ENCODE results near the gene C3orf18.
A peak's percentile ranks its signal among the peaks of the same experiment; 100 is the strongest.

C3orf18 gene

DNA sequence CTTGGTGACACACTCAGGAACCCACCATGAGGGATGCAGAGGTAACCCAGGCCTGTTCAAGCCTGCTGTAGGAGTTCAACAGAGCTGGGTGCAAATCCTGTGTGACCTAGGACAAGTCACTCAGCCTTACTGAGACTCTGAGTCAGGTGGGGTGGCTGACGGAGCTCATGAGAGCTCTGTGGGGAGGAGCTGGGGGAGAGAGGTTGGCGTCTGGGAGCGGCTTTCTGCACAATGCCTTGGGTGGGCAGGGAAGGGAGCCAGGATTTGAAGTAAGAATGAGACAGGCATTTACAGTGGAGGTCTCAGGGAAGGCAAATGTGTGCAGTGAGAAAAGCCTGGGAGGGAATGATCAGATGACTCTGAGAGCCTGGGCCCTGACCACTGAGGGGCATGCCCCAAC lies 18.3 kb downstream of the C3orf18 start:
- DNase-seq: no peak

GRCh38 chr3:50545781-50546180 lies 21.8 kb downstream of the C3orf18 start:
- DNase-seq: no peak

GRCh38 chr3:50542177-50543034 lies 25.1 kb downstream of the C3orf18 start:
- DNase-seq: peak; percentile 95

DNA sequence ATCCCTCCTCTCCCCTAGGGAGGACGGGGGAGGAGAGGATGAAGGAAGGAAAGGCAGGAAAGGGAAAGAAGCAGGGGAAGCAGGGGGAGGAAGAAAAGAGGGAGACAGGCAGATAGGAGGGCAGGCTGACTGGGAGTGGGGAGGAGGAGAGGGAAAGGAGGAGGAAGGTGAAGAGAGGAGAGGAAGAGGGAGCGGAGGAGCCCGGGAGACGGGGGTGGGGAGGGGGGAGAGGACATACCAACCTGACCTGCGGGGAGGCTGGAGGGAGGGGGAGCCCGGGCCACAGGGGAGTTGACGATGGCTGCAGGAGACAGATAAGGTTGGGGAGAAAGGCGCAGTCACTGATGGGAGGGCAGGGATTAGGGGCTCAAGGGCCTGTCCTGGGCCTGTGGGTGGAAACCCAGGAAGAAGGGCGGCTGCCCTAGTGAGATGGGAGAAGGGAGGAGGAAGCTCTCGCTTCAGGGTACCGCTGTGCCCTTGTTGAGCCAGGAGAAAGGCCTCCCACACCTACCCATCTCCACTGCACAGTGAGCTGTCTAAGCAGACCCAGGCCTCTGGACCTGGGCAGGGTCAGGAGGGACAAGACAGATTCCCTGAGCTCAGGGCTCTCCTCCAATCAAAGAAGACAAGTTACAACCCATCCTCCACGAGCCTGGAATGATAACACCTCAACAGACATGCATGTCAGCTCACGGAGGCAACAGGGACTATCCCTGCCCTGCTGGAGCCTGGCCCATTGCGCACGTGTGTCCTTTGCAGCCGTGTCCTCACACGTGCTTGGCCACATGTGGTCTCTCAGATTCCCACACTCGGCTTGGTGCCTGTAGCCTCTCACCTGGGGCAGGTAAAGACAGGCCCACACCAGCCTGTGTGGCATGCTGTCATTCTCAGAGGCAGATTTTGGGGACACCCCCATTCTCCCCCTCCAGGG lies 27.9 kb downstream of the C3orf18 start:
- DNase-seq: no peak

DNA sequence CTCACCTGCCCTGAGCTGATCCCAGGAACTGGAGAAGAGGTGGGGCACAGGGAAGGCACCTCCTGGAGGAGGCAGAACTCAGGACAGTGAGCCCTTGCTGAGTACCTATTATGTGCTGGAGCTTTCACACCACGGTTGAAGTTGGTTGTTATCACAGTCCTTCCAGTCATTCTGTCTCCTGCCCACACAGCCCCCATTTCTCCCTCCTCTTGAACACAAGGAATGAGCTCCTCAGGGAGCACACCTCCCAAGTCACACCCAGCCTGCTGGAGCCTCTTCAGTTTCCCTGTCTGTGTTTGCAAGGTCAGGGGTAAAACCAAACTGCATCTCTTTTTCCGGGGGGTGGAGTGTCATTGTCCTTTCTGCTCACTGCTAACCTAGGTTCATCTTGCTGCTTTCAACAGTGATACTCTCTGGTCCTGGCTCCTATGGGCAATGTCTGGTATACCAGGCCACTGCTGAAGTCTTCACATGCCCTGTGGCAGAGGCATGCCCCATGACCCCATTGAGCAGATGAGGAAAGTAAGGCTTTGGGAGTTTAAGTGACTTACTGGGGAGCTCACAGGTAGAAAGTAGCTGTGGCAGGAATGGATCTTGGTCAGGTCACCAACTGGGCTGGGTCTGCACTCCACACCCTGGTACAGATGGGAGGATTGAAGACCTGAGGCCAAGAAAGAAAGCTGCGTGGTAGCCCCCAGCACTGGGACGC lies 30.0 kb downstream of the C3orf18 start:
- no peak for DNase-seq

- DNase-seq: no peak
Measured at GRCh38 chr3:50536471-50537180, 30.9 kb downstream of the C3orf18 start.

- DNase-seq: no peak
Measured at GRCh38 chr3:50534681-50535330, 32.7 kb downstream of the C3orf18 start.

GRCh38 chr3:50533807-50534461 lies 33.6 kb downstream of the C3orf18 start:
- DNase-seq: no peak

DNA sequence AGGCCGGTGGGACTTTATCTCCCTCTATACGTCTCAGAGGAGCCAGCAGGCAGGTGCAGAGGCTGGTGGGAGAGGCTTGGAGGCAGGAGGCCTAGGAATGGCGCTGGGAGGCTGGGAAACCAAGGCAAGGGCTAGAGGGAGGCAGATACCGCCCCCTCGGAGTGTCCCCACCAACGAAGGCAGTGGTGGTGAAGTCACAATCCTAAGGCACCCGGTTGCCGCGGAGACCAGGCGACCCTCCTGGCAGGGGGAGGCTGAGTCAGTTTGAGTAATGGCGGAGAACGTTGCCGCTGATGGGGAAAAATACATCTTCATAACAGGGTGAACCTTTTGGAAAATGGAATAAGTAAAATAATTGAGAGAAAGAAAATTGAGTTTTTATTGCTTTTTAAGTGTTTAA lies 34.2 kb downstream of the C3orf18 start:
- no peak for DNase-seq

DNA sequence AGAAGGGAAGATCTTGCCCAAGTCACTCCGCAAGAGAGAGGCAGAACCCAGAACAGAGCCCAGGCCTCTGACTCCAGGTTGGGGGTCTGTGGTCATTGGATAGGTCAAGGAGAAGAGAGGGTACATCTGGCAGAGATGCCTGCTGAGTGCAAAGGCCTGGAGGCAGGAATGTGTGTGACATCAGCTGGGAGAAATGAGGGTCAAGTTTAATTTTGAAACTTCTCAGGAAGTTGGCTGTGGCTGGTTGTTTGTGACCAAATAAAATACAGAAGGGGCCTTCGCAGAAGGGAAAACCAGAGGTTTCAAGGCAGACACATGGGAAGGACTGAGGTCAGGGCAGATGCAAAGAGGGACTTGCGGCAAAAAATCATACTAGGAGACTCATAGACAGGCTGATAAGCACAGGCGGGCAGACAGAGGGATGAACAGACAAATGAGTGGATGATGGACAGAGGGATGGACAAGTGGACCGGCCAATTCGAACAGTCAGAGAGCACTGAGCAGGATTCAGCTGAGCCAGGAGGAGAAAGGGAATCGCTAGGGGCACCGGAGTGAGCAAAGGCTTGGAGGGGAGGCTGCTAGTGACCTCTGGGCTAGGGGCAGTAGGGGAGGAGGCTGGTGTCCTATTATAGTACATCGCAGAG lies 35.4 kb downstream of the C3orf18 start:
- DNase-seq: no peak

GRCh38 chr3:50531201-50531600 lies 36.3 kb downstream of the C3orf18 start:
- DNase-seq: no peak

GRCh38 chr3:50530001-50530970 lies 37.3 kb downstream of the C3orf18 start:
- no peak for DNase-seq

- DNase-seq: peak; percentile 75
Measured at GRCh38 chr3:50525987-50526386, 41.6 kb downstream of the C3orf18 start.

GRCh38 chr3:50525191-50525910 lies 42.2 kb downstream of the C3orf18 start:
- peak; percentile 33 for DNase-seq

DNA sequence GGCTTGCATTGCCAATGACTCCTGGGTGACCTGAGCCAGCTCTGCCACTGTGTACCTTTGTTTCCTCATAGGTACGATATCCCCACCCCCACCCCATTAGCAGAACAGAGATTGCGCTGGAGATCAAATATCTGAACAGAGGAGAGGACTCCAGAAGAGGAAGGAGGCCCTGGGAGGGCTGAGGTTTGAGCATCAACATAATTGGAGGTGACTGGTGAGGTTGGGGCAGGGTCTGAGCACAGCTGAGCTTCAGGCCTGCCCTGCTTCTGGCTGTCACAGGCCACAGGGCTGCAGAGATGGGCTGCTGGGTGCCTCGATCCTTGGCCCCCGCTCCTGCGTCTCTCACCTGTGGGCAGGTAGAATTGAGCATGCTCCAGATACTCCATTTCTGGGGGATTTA lies 42.8 kb downstream of the C3orf18 start:
- peak; percentile 76 for DNase-seq

DNA sequence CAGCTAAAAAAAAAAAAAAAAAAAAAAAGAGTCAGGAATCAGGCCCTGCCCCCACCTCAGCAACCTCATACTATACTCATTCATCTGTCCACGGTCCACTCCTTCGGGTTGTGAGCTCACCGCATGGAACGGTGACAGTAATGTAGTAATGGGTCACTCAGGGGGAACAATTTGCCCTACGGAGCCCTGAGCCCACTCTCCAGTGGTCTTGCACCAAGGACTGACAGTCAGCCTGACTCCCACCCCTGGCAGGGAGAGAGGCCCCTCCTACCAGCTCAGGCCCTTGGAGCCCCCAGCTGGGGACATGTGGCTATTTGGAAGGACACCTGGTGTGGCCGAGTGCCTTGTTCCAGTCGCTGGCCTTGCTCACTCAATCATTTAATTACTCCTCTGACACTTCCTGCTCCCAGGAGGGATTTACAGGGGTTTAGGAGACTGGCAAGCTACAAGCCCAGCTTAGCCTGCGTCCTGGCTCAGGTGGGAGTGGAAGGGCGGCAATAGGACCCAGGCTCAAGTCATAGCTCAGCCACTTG lies 44.2 kb downstream of the C3orf18 start:
- peak; percentile 59 for DNase-seq

- peak; percentile 50 for DNase-seq
Measured at GRCh38 chr3:50521572-50521971, 46.0 kb downstream of the C3orf18 start.

GRCh38 chr3:50520849-50521248 lies 46.7 kb downstream of the C3orf18 start:
- DNase-seq: peak; percentile 13

Data from eye (tissue), 1 donor.